OCI-LY1 (cell line): Measurements from ENCODE around the gene ODAD4.

Experiments
- H2AFZ ChIP-seq: fragments of 200-600 bp; sonication (generic), shearing (Covaris generic); 2 replicates; pipeline ENCODE4 v1.6.0; 2014; ENCODE audit warnings: antibody characterized with exemption, mild to moderate bottlenecking, low read length
- H3F3A ChIP-seq: fragments of 200-600 bp; sonication (generic), shearing (Covaris generic); 2 replicates; pipeline ENCODE4 v1.6.0; 2014; ENCODE audit warnings: mild to moderate bottlenecking, antibody characterized with exemption, low read length, moderate library complexity; ENCODE audit not compliant: insufficient read depth
- H3K27ac ChIP-seq: fragments of 200-600 bp; sonication (generic); 2 replicates; pipeline ENCODE4 v1.5.1; 2014; ENCODE audit warnings: low read length, mixed run types, mild to moderate bottlenecking, low read depth; ENCODE audit not compliant: poor library complexity, severe bottlenecking
- H3K27me3 ChIP-seq: fragments of 200-600 bp; sonication (generic); 2 replicates; pipeline ENCODE4 v1.6.0; 2014; ENCODE audit warnings: antibody characterized with exemption, mild to moderate bottlenecking, low read length, moderate library complexity; ENCODE audit not compliant: insufficient read depth
- H3K36me3 ChIP-seq: fragments of 200-600 bp; sonication (generic); 2 replicates; pipeline ENCODE4 v1.6.1; 2014; ENCODE audit warnings: mild to moderate bottlenecking, antibody characterized with exemption, low read length, moderate library complexity, mixed read lengths; ENCODE audit not compliant: insufficient read depth
- H3K4me1 ChIP-seq: fragments of 200-600 bp; sonication (generic); 2 replicates; pipeline ENCODE4 v1.5.1; 2014; ENCODE audit warnings: mild to moderate bottlenecking, low read length, moderate library complexity; ENCODE audit not compliant: insufficient read depth, severe bottlenecking
- H3K4me2 ChIP-seq: fragments of 200-600 bp; sonication (generic), shearing (Covaris generic); 2 replicates; pipeline ENCODE4 v1.6.1; 2014; ENCODE audit warnings: low read length
- H3K4me3 ChIP-seq: fragments of 200-600 bp; sonication (generic); 2 replicates; pipeline ENCODE4 v1.5.1; 2014; ENCODE audit warnings: low read length, low read depth, mild to moderate bottlenecking, mixed read lengths; ENCODE audit not compliant: poor library complexity, severe bottlenecking
- H3K79me2 ChIP-seq: fragments of 200-600 bp; shearing (Covaris generic); 2 replicates; pipeline ENCODE4 v1.6.1; 2016; ENCODE audit warnings: mixed run types, low read length, mixed read lengths; ENCODE audit not compliant: insufficient read depth
- H3K9ac ChIP-seq: fragments of 200-600 bp; sonication (generic), shearing (Covaris generic); 2 replicates; pipeline ENCODE4 v1.6.1; 2014; ENCODE audit warnings: mild to moderate bottlenecking, low read length, mixed read lengths
- H3K9me2 ChIP-seq: fragments of 200-600 bp; sonication (generic), shearing (Covaris generic); 2 replicates; pipeline ENCODE4 v1.6.1; 2014; ENCODE audit warnings: low read depth, mild to moderate bottlenecking, low read length, mixed read lengths
- H3K9me3 ChIP-seq: fragments of 200-600 bp; shearing (Covaris generic); 2 replicates; pipeline ENCODE4 v1.6.1; 2014; ENCODE audit warnings: low read length, mixed read lengths
- H4K20me1 ChIP-seq: fragments of 200-600 bp; sonication (generic), shearing (Covaris generic); 2 replicates; pipeline ENCODE4 v1.6.0; 2016; ENCODE audit warnings: mild to moderate bottlenecking, low read length; ENCODE audit not compliant: insufficient read depth
- CTCF ChIP-seq: fragments of 200-600 bp; sonication (generic), shearing (Covaris generic); IDR thresholded peaks from 2 replicates; pipeline ENCODE4 v1.5.1; 2017; ENCODE audit warnings: mild to moderate bottlenecking, antibody characterized with exemption, low read length, moderate library complexity, mixed read lengths
- EZH2 ChIP-seq: fragments of 200-600 bp; sonication (generic), shearing (Covaris generic); IDR thresholded peaks from 2 replicates; pipeline ENCODE4 v1.8.0; 2017; ENCODE audit warnings: borderline replicate concordance, mixed run types, mild to moderate bottlenecking, antibody characterized with exemption, low read length, moderate library complexity, mixed read lengths

Gene ODAD4

GRCh38 chr17:41998497-41998896, 68.1 kb downstream of the ODAD4 start:
- no peaks in the 10 kb centered on the region for H3K27me3 ChIP-seq
- no peak overlapping the region for H3K9ac ChIP-seq
- H3F3A ChIP-seq: no peaks in the 10 kb centered on the region
- H3K9me2 ChIP-seq: no peaks in the 10 kb centered on the region
- H3K79me2 ChIP-seq: peaks cover 26% of the 10 kb centered on the region
- H3K4me3 ChIP-seq: no peak overlapping the region
- no peaks in the 10 kb centered on the region for H3K9me3 ChIP-seq
- H3K36me3 ChIP-seq: peaks cover 87% of the 10 kb centered on the region
- no peaks in the 10 kb centered on the region for H4K20me1 ChIP-seq
- H3K4me1 ChIP-seq: peaks cover 18% of the 10 kb centered on the region
- TF ChIP-seq EZH2 (no peak), CTCF (no peak)
- no peak overlapping the region for H3K27ac ChIP-seq
- H2AFZ ChIP-seq: no peak overlapping the region
- no peak overlapping the region for H3K4me2 ChIP-seq

GRCh38 chr17:42000413-42001133, 70.2 kb downstream of the ODAD4 start:
- Histone ChIP-seq H3K79me2 (peaks cover 47% of the 10 kb centered on the region), H3K9ac (no peak overlapping the region), H3F3A (no peaks in the 10 kb centered on the region), H3K4me1 (peaks cover 18% of the 10 kb centered on the region), H3K36me3 (peaks cover 71% of the 10 kb centered on the region), H3K4me2 (no peak overlapping the region), H3K9me3 (no peaks in the 10 kb centered on the region), H4K20me1 (no peaks in the 10 kb centered on the region), H3K27me3 (no peaks in the 10 kb centered on the region), H3K9me2 (no peaks in the 10 kb centered on the region), H3K4me3 (no peak overlapping the region), H3K27ac (no peak overlapping the region), H2AFZ (no peak overlapping the region)
- no peak for TF ChIP-seq EZH2

GRCh38 chr17:42001729-42002128, 71.3 kb downstream of the ODAD4 start:
- Histone ChIP-seq H2AFZ (no peak overlapping the region), H3K27me3 (no peaks in the 10 kb centered on the region), H3F3A (no peaks in the 10 kb centered on the region), H3K4me2 (no peak overlapping the region), H3K9me2 (no peaks in the 10 kb centered on the region), H3K36me3 (peaks cover 59% of the 10 kb centered on the region), H3K9me3 (no peaks in the 10 kb centered on the region), H3K79me2 (peaks cover 54% of the 10 kb centered on the region), H3K9ac (no peak overlapping the region), H3K4me1 (peaks cover 6% of the 10 kb centered on the region), H4K20me1 (no peaks in the 10 kb centered on the region), H3K4me3 (no peak overlapping the region), H3K27ac (no peak overlapping the region)
- TF ChIP-seq CTCF: no peak
- TF ChIP-seq EZH2: no peak
